ENCODE results near the gene GTSF1L. TPM values are rescaled to one million over a fixed set of nuclear protein-coding genes. Genes with fewer than 3 reads are reported as not detected.

GTSF1L gene
- polyA plus RNA-seq, 5 donors, result not detected

Other genes with a start within 250 kb of the GTSF1L start
- 10 to 100 TPM; 12.6 to 23.2 (median 16.7) TPM for gene L3MBTL1, start 219.3 kb downstream of the GTSF1L start, polyA plus RNA-seq (ENCODE audit: insufficient read depth in 1 of 5, insufficient read length in 5 of 5, low replicate concordance in 1 of 5)
- 10 to 100 TPM in 2 of 5 donors, 1 to 10 TPM in 3; 8.4 to 12.5 (median 9.5) TPM for gene SGK2, start 168.0 kb downstream of the GTSF1L start, polyA plus RNA-seq (ENCODE audit: insufficient read depth in 1 of 5, insufficient read length in 5 of 5, low replicate concordance in 1 of 5)
- 10 to 100 TPM; 71.3 to 86.1 (median 73.7) TPM for gene IFT52, start 136.1 kb downstream of the GTSF1L start, polyA plus RNA-seq (ENCODE audit: insufficient read depth in 1 of 5, insufficient read length in 5 of 5, low replicate concordance in 1 of 5)
- 10 to 100 TPM; 15.7 to 29.1 (median 20.6) TPM for gene MYBL2, start 59.9 kb downstream of the GTSF1L start, polyA plus RNA-seq (ENCODE audit: insufficient read depth in 1 of 5, insufficient read length in 5 of 5, low replicate concordance in 1 of 5)
- gene TOX2, start 187.8 kb upstream of the GTSF1L start, polyA plus RNA-seq (ENCODE audit: insufficient read depth in 1 of 5, insufficient read length in 5 of 5, low replicate concordance in 1 of 5), result 10 to 100 TPM; 31.7 to 69.8 (median 44.1) TPM